Uterus (tissue), 4 donors: ENCODE measurements around the gene NTN4. TPM values are rescaled to one million over a fixed set of nuclear protein-coding genes. Genes with fewer than 3 reads are reported as not detected.

Experiments used
- DNase-seq, 2 donors: peaks; one replicate each; pipeline ENCODE4 v3.0.0-alpha.2; 2019 to 2020
- H3K27ac ChIP-seq, 2 donors: fragments of 200-600 bp; sonication (generic); 1 replicate in 1 of 2; 2 replicates in 1 of 2; pipeline ENCODE4 v1.5.1; 2016 to 2018
- H3K27me3 ChIP-seq, 2 donors: fragments of 200-600 bp; sonication (generic); one replicate each; pipeline ENCODE4 v1.5.1; 2018 to 2019; ENCODE audit warnings: control low read depth in 1 of 2
- H3K36me3 ChIP-seq, 2 donors: fragments of 200-600 bp; sonication (generic); one replicate each; pipeline ENCODE4 v1.5.1; 2019; ENCODE audit warnings: control low read depth in 1 of 2
- H3K4me1 ChIP-seq, 2 donors: fragments of 200-600 bp; sonication (generic); one replicate each; pipeline ENCODE4 v1.5.1; 2018 to 2019; ENCODE audit warnings: control low read depth in 1 of 2
- H3K4me3 ChIP-seq, 2 donors: fragments of 200-600 bp; sonication (generic); 1 replicate in 1 of 2; 2 replicates in 1 of 2; pipeline ENCODE4 v1.5.1; 2018 to 2019; ENCODE audit warnings: mild to moderate bottlenecking in 1 of 2
- H3K9me3 ChIP-seq, 2 donors: fragments of 200-600 bp; sonication (generic); one replicate each; pipeline ENCODE4 v1.5.1; 2019; ENCODE audit warnings: control low read depth in 1 of 2
- POLR2A ChIP-seq, 2 donors: fragments of 450-650 bp; IDR thresholded peaks; one replicate each; pipeline ENCODE4 v1.6.1; 2016; ENCODE audit warnings: antibody characterized with exemption in 2 of 2, mild to moderate bottlenecking in 1 of 2, moderate library complexity in 1 of 2
- intact Hi-C: fragments of 100-400 bp; cut with DNase I; formaldehyde crosslinking; loops from one replicate; pipeline ENCODE4 v1.15.1; 2023; ENCODE audit warnings: low total_unique reads
- total RNA-seq, 4 donors: library from RNA; depleted of rRNA in 3 of 4; stranded (reverse); fragments of >200 nt in 3 of 4; gene quantifications; one replicate each; pipeline versions ENCODE4 v1.1.0 to v1.2.4, GENCODE V29; 2014 to 2023
- TF ChIP-seq, protein P1 (sequence below), 4 experiments: fragments of 200-600 bp in 2 of 4; fragments of 450-650 bp in 2 of 4; sonication (generic) in 2 of 4; IDR thresholded peaks; one replicate each; pipeline ENCODE4 v1.5.1; 2016 to 2019; ENCODE audit warnings: antibody characterized with exemption in 4 of 4, mild to moderate bottlenecking in 2 of 4, moderate library complexity in 1 of 4
- donor health status: DM: yes; HTN: yes; CAD: no.

Gene NTN4
- total RNA-seq, 4 donors from 2014 or later = 16.6 to 86.8 (median 28.2) TPM

DNA sequence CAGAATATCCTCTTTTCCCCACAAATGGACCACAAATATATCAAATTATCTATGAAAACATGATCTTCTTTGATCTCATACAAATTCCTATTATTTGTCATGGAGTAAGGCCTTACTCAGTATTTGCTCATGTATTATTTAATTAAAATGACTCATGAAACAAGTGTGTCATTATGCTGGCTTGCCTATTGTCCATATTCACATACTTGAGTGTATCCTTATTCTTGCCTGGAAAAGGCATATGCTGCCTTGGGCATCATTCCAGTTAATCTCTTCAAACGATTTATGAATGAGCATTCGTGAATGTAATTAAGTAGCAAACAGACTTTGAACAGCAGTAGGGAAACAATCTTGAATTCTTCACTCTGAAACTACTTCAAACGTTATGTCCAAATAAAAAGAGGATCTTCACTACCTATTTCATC is 45.6 kb upstream of the NTN4 start:
- H3K27me3 ChIP-seq = no peaks in the 10 kb centered on the region
- intact Hi-C loops = no loop called here
- H3K9me3 ChIP-seq = no peaks in the 10 kb centered on the region
- H3K4me1 ChIP-seq = no peaks in the 10 kb centered on the region
- no peaks in the 10 kb centered on the region for H3K36me3 ChIP-seq
- H3K27ac ChIP-seq = no peak overlapping the region
- TF ChIP-seq, protein P1, sequence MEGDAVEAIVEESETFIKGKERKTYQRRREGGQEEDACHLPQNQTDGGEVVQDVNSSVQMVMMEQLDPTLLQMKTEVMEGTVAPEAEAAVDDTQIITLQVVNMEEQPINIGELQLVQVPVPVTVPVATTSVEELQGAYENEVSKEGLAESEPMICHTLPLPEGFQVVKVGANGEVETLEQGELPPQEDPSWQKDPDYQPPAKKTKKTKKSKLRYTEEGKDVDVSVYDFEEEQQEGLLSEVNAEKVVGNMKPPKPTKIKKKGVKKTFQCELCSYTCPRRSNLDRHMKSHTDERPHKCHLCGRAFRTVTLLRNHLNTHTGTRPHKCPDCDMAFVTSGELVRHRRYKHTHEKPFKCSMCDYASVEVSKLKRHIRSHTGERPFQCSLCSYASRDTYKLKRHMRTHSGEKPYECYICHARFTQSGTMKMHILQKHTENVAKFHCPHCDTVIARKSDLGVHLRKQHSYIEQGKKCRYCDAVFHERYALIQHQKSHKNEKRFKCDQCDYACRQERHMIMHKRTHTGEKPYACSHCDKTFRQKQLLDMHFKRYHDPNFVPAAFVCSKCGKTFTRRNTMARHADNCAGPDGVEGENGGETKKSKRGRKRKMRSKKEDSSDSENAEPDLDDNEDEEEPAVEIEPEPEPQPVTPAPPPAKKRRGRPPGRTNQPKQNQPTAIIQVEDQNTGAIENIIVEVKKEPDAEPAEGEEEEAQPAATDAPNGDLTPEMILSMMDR (IDR thresholded peaks at IDR 0.05) = no peak
- no peak for TF ChIP-seq POLR2A (IDR thresholded peaks at IDR 0.05)
- no peak for DNase-seq
- no peak overlapping the region for H3K4me3 ChIP-seq

DNA sequence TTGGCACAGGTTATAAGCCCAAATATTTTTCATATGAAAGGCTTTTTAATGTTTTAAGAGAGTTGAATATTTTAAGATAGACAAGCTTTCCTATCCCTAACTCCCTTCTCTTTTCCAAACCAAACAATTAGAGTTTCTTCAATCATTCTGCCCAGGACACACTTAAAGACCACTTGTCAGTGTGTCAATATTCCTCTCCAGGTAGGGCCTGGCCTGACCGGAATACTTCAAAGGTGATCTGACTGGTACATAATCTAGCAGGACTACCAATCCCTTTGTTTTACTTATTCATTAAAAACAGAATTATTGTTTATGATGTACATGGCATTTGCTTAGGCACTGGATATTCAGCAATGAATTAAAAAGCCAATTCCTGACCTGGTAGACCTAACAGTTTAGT is 44.0 kb upstream of the NTN4 start:
- Histone ChIP-seq H3K9me3 (no peaks in the 10 kb centered on the region), H3K27me3 (no peaks in the 10 kb centered on the region), H3K36me3 (no peaks in the 10 kb centered on the region), H3K4me3 (no peak overlapping the region), H3K27ac (no peak overlapping the region), H3K4me1 (no peaks in the 10 kb centered on the region)
- intact Hi-C loops = no loop called here
- no peak for DNase-seq
- TF ChIP-seq, protein P1 (IDR thresholded peaks at IDR 0.05) = no peak
- TF ChIP-seq POLR2A (IDR thresholded peaks at IDR 0.05) = no peak

DNA sequence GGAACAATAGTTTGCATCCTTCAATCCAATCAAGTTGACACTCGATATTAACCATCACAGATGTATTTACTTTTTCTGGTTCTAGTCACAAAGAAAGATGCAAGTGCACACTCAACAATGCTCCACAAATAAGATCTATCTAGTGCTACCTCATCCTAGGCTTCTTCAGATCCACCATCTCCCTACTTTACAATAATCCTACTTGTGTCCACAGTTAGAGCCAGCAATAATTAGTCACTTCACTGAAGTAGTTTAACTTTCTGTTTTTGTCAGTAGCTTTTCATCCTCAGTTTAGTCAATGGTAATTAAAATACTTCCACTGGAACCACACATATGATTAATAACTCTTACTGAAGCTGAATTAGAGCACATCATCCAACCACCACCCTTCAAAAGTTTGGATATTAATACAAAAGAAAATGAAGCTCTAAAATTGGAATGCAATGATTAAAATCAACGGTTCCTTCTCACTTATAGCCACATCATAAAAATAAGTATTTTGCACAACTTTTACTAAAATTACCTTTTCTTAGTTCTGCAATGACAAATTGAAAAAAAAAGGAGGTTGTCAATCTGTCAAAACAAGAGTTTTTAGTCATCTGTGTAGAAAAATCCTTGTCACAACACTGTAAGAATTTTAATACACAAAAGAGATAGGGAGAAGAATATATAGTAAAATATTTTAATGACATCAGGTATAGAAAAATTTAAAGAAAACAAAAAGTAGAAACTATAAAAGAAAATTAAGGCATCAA is 39.9 kb upstream of the NTN4 start:
- no peaks in the 10 kb centered on the region for H3K4me1 ChIP-seq
- H3K36me3 ChIP-seq = no peaks in the 10 kb centered on the region
- no peak overlapping the region for H3K27ac ChIP-seq
- no peak for DNase-seq
- H3K4me3 ChIP-seq = no peak overlapping the region
- TF ChIP-seq, protein P1 (IDR thresholded peaks at IDR 0.05) = no peak
- no peak for TF ChIP-seq POLR2A (IDR thresholded peaks at IDR 0.05)
- H3K27me3 ChIP-seq = no peaks in the 10 kb centered on the region
- H3K9me3 ChIP-seq = no peaks in the 10 kb centered on the region
- intact Hi-C loops = no loop called here

DNA sequence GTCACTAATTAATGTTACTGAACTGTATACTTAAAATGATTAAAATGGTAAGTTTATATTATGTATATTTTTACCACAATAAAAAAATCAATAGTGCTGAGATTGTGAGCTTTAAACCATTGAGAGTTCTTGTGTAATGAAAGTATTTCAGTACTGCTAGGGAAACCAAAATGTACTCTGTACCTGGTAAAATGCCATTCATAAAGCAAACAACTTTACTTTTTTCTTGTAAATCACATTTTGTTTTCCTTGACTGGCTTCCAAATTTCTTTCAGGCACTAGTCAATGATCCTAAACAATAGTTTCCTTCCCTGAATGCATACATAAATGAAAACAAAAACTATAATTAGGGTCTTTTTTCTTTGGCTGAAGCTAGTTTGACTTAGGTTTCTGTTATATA is 38.8 kb upstream of the NTN4 start:
- Histone ChIP-seq H3K9me3 (no peaks in the 10 kb centered on the region), H3K4me1 (no peaks in the 10 kb centered on the region), H3K27me3 (no peaks in the 10 kb centered on the region), H3K27ac (no peak overlapping the region), H3K36me3 (no peaks in the 10 kb centered on the region), H3K4me3 (no peak overlapping the region)
- intact Hi-C loops = no loop called here
- TF ChIP-seq POLR2A (IDR thresholded peaks at IDR 0.05) = no peak
- TF ChIP-seq, protein P1 (IDR thresholded peaks at IDR 0.05) = no peak
- DNase-seq = no peak

DNA sequence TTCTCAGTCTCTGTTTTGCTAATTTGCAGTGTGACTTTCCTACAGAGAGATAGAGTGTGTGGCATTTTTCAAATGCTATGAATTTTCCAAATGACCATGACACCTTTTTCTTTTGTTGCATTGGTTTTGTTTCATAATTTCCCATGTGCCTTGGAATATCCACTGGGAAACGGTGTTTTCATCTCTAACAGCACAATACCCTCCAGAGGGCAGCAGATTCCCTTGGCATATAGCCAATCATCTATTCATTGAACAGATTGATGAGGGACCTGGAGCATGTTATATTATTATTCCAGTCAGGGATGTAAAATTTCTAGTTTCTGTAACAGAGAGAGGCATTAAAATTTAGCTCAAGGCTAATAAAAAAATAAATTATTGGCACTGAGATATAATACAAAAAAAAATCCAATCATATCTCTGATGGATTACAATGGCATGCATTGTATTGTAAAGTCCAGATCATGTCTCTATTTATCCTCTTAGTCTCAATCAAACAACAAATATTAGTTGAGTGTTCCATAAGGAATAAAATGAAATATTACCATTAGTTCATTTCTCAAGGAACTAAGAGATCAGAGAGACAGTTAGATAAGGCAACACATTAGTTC is 29.6 kb upstream of the NTN4 start:
- peak in 1 of 2 donors; percentile 19 for DNase-seq
- H3K27ac ChIP-seq = no peak overlapping the region
- no peaks in the 10 kb centered on the region for H3K4me1 ChIP-seq
- H3K27me3 ChIP-seq = no peaks in the 10 kb centered on the region
- no peaks in the 10 kb centered on the region for H3K9me3 ChIP-seq
- H3K4me3 ChIP-seq = no peak overlapping the region
- H3K36me3 ChIP-seq = no peaks in the 10 kb centered on the region
- no peak for TF ChIP-seq POLR2A (IDR thresholded peaks at IDR 0.05)
- TF ChIP-seq, protein P1 (IDR thresholded peaks at IDR 0.05) = peak in 3 of 4 experiments; percentile 44 to 53 (median 52)
- intact Hi-C loops = no loop called here
